Occipital lobe (tissue), 2 donors: Measurements from ENCODE around the gene NIPBL. TPM values are rescaled to one million over a fixed set of nuclear protein-coding genes. Genes with fewer than 3 reads are reported as not detected.
"Not testable (repeated sequence)": the region's sequence is repeated elsewhere in the genome, so short reads cannot be mapped to it uniquely, and the experiment has no call there.

Experiments
- DNase-seq: peaks from one replicate; lab custom pipeline; 2025; lab: John Stamatoyannopoulos, UW
- total RNA-seq: library from RNA; depleted of rRNA; stranded (reverse); fragments of >200 nt; gene quantifications from one replicate; pipeline ENCODE4 v1.2.3, GENCODE V29; 2014

The NIPBL gene
- total RNA-seq, 1 donor from 2014 or later = 74.9 TPM

- DNase-seq = no peak
Measured at GRCh38 chr5:36948650-36949049, 72.1 kb downstream of the NIPBL start.

GRCh38 chr5:36949593-36949992, 73.0 kb downstream of the NIPBL start:
- no peak for DNase-seq

- no peak for DNase-seq
Measured at GRCh38 chr5:36950586-36951457, 74.3 kb downstream of the NIPBL start.

- DNase-seq = no peak
Measured at GRCh38 chr5:36953043-36953442, 76.5 kb downstream of the NIPBL start.

GRCh38 chr5:36957953-36958537, 81.5 kb downstream of the NIPBL start:
- DNase-seq = no peak

GRCh38 chr5:36958612-36959011, 82.0 kb downstream of the NIPBL start:
- DNase-seq = no peak

- no peak for DNase-seq
Measured at GRCh38 chr5:36965179-36965578, 88.6 kb downstream of the NIPBL start.

GRCh38 chr5:36969700-36970395, 93.3 kb downstream of the NIPBL start:
- no peak for DNase-seq

- DNase-seq = no peak
Measured at GRCh38 chr5:36978196-36978595, 101.6 kb downstream of the NIPBL start.

- no peak for DNase-seq
Measured at GRCh38 chr5:36982146-36982545, 105.6 kb downstream of the NIPBL start.

GRCh38 chr5:36985387-36985786, 108.8 kb downstream of the NIPBL start:
- no peak for DNase-seq

GRCh38 chr5:36988396-36988795, 111.8 kb downstream of the NIPBL start:
- DNase-seq = no peak

GRCh38 chr5:36998578-36998977, 122.0 kb downstream of the NIPBL start:
- no peak for DNase-seq

- DNase-seq = no peak
Measured at GRCh38 chr5:37002176-37002751, 125.7 kb downstream of the NIPBL start.

GRCh38 chr5:37005252-37005651, 128.7 kb downstream of the NIPBL start:
- DNase-seq = no peak

- no peak for DNase-seq
Measured at GRCh38 chr5:37005946-37006540, 129.5 kb downstream of the NIPBL start.

GRCh38 chr5:37013181-37013580, 136.6 kb downstream of the NIPBL start:
- DNase-seq = not testable (repeated sequence)

GRCh38 chr5:37014321-37014720, 137.8 kb downstream of the NIPBL start:
- DNase-seq = no peak

- DNase-seq = no peak
Measured at GRCh38 chr5:37015795-37016666, 139.5 kb downstream of the NIPBL start.

GRCh38 chr5:37028910-37029309, 152.3 kb downstream of the NIPBL start:
- DNase-seq = no peak

GRCh38 chr5:37029436-37029835, 152.9 kb downstream of the NIPBL start:
- no peak for DNase-seq
